H9 (cell line): ENCODE data around the gene DNM2. TPM values are rescaled to one million over a fixed set of nuclear protein-coding genes. Genes with fewer than 3 reads are reported as not detected.
"Not testable (repeated sequence)": the region's sequence is repeated elsewhere in the genome, so short reads cannot be mapped to it uniquely, and the experiment has no call there.

Source experiments
- DNase-seq: peaks from one replicate; pipeline ENCODE4 v3.0.0-alpha.2; 2017
- H2AFZ ChIP-seq: one replicate; pipeline ENCODE4 v1.6.1; 2013; ENCODE audit warnings: mild to moderate bottlenecking, low read length, control low read depth, moderate library complexity
- H2AK5ac ChIP-seq: 2 replicates; pipeline ENCODE4 v1.6.1; 2013; ENCODE audit warnings: low read length, control low read depth, mixed read lengths; ENCODE audit not compliant: insufficient read length
- H2BK120ac ChIP-seq: one replicate; pipeline ENCODE4 v1.6.1; 2013; ENCODE audit warnings: low read depth, mild to moderate bottlenecking, low read length, control low read depth, inconsistent platforms; ENCODE audit not compliant: poor library complexity, severe bottlenecking
- H2BK12ac ChIP-seq: 2 replicates; pipeline ENCODE4 v1.6.1; 2013; ENCODE audit warnings: low read length, control low read depth, mixed read lengths, low read depth; ENCODE audit not compliant: insufficient read length
- H2BK15ac ChIP-seq: 2 replicates; pipeline ENCODE4 v1.6.1; 2013; ENCODE audit warnings: low read depth, low read length, control low read depth
- H2BK20ac ChIP-seq: one replicate; pipeline ENCODE4 v1.6.1; 2013; ENCODE audit warnings: low read depth, mild to moderate bottlenecking, low read length, control low read depth, inconsistent platforms; ENCODE audit not compliant: poor library complexity, severe bottlenecking
- H2BK5ac ChIP-seq: 2 replicates; pipeline ENCODE4 v1.6.1; 2013; ENCODE audit warnings: low read length, control low read depth, mixed read lengths; ENCODE audit not compliant: insufficient read length
- H3K14ac ChIP-seq: 2 replicates; pipeline ENCODE4 v1.6.1; 2013; ENCODE audit warnings: low read length, control low read depth; ENCODE audit not compliant: insufficient read depth
- H3K18ac ChIP-seq: 2 replicates; pipeline ENCODE4 v1.6.1; 2013; ENCODE audit warnings: low read depth, mild to moderate bottlenecking, mixed read lengths, low read length, control low read depth; ENCODE audit not compliant: insufficient read length
- H3K23ac ChIP-seq: 2 replicates; pipeline ENCODE4 v1.6.1; 2013; ENCODE audit warnings: low read length, control low read depth, mixed read lengths, low read depth; ENCODE audit not compliant: insufficient read length
- H3K23me2 ChIP-seq: 2 replicates; pipeline ENCODE4 v1.6.1; 2013; ENCODE audit warnings: low read depth, mild to moderate bottlenecking, mixed read lengths, low read length, control low read depth; ENCODE audit not compliant: insufficient read length, poor library complexity, severe bottlenecking
- H3K27ac ChIP-seq: 2 replicates; pipeline ENCODE4 v1.5.1; 2013; ENCODE audit warnings: low read length, control low read depth, mixed read lengths, low read depth; ENCODE audit not compliant: insufficient read length
- H3K27me3 ChIP-seq: 2 replicates; pipeline ENCODE4 v1.6.1; 2013; ENCODE audit warnings: low read length, control low read depth, inconsistent platforms; ENCODE audit not compliant: insufficient read depth
- H3K4ac ChIP-seq: 2 replicates; pipeline ENCODE4 v1.6.1; 2013; ENCODE audit warnings: low read depth, mild to moderate bottlenecking, control low read depth, inconsistent platforms, low read length, moderate library complexity
- H3K4me1 ChIP-seq: 2 replicates; pipeline ENCODE4 v1.6.1; 2013; ENCODE audit warnings: low read length, control low read depth, inconsistent platforms; ENCODE audit not compliant: insufficient read depth
- H3K4me2 ChIP-seq: 2 replicates; pipeline ENCODE4 v1.6.1; 2013; ENCODE audit warnings: low read length, control low read depth, mixed read lengths; ENCODE audit not compliant: insufficient read length, insufficient read depth
- H3K56ac ChIP-seq: 2 replicates; pipeline ENCODE4 v1.6.1; 2013; ENCODE audit warnings: low read depth, mild to moderate bottlenecking, mixed read lengths, low read length, control low read depth; ENCODE audit not compliant: insufficient read length
- H3K79me1 ChIP-seq: 2 replicates; pipeline ENCODE4 v1.6.1; 2013; ENCODE audit warnings: low read depth, mild to moderate bottlenecking, moderate library complexity, low read length, control low read depth, inconsistent platforms; ENCODE audit not compliant: insufficient read depth, poor library complexity, severe bottlenecking
- H3K79me2 ChIP-seq: 2 replicates; pipeline ENCODE4 v1.6.1; 2013; ENCODE audit warnings: low read length, control low read depth, inconsistent platforms; ENCODE audit not compliant: insufficient read depth
- H3K9ac ChIP-seq: 2 replicates; pipeline ENCODE4 v1.6.1; 2013; ENCODE audit warnings: low read length, control low read depth, mixed read lengths; ENCODE audit not compliant: insufficient read length; ENCODE audit errors: extremely low read depth
- H3K9me3 ChIP-seq: one replicate; pipeline ENCODE4 v1.6.1; 2013; ENCODE audit warnings: low read depth, low read length, inconsistent platforms; ENCODE audit not compliant: control insufficient read depth
- H3T11ph ChIP-seq: one replicate; pipeline ENCODE4 v1.6.1; 2013; ENCODE audit warnings: mild to moderate bottlenecking, low read length, control low read depth, inconsistent platforms
- H4K20me1 ChIP-seq: one replicate; pipeline ENCODE4 v1.6.1; 2013; ENCODE audit not compliant: control insufficient read depth, insufficient read length, insufficient read depth
- H4K5ac ChIP-seq: 2 replicates; pipeline ENCODE4 v1.6.1; 2013; ENCODE audit warnings: low read depth, mild to moderate bottlenecking, mixed read lengths, low read length, control low read depth; ENCODE audit not compliant: insufficient read length
- H4K8ac ChIP-seq: replicated peaks from 2 replicates; pipeline ENCODE4 v1.6.1; 2013; ENCODE audit warnings: low read length, control low read depth, mixed read lengths, low read depth; ENCODE audit not compliant: insufficient read length
- H4K91ac ChIP-seq: 2 replicates; pipeline ENCODE4 v1.6.1; 2013; ENCODE audit warnings: low read depth, mild to moderate bottlenecking, moderate library complexity, mixed read lengths, low read length, control low read depth; ENCODE audit not compliant: insufficient read length
- H3K27ac Mint-ChIP-seq, 3 experiments: 2 replicates in 2 of 3; 3 replicates in 1 of 3; pipeline ENCODE4 v1.8.0; 2020 to 2021; ENCODE audit warnings: mixed read lengths in 3 of 3, mild to moderate bottlenecking in 1 of 3, moderate library complexity in 1 of 3
- H3K27me3 Mint-ChIP-seq: 2 replicates; pipeline ENCODE4 v1.8.0; 2021; ENCODE audit warnings: low read depth, mild to moderate bottlenecking, moderate library complexity, mixed read lengths
- H3K36me3 Mint-ChIP-seq, 3 experiments: 2 replicates in 2 of 3; 3 replicates in 1 of 3; pipeline ENCODE4 v1.8.0; 2020 to 2021; ENCODE audit warnings: low read depth in 3 of 3, mixed read lengths in 3 of 3; ENCODE audit not compliant: insufficient read depth in 1 of 3
- H3K4me1 Mint-ChIP-seq, 2 experiments: 2 replicates each; pipeline ENCODE4 v1.8.0; 2020; ENCODE audit warnings: mixed read lengths in 2 of 2
- H3K4me3 Mint-ChIP-seq, 2 experiments: 2 replicates in 1 of 2; 3 replicates in 1 of 2; pipeline ENCODE4 v1.8.0; 2020 to 2021; ENCODE audit warnings: mild to moderate bottlenecking in 2 of 2, mixed read lengths in 2 of 2, moderate library complexity in 1 of 2
- H3K9me3 Mint-ChIP-seq, 2 experiments: 2 replicates in 1 of 2; 3 replicates in 1 of 2; pipeline ENCODE4 v1.8.0; 2020; ENCODE audit warnings: mild to moderate bottlenecking in 2 of 2, mixed read lengths in 2 of 2, moderate library complexity in 1 of 2
- CTCF ChIP-seq: fragments of 200-600 bp; sonication (generic); conservative IDR thresholded peaks from 3 replicates; pipeline ENCODE4 v1.8.0; 2021; ENCODE audit warnings: antibody characterized with exemption, mild to moderate bottlenecking
- WGBS: extraction: QIAGEN DNeasy Blood & Tissue Kit; methylation state at CpG from one replicate; pipeline ENCODE4 v1.1.7; 2013; ENCODE audit warnings: missing lambda C conversion rate, low lambda C conversion rate, mixed read lengths; ENCODE audit not compliant: insufficient read length; ENCODE audit errors: extremely low coverage; 5-methylcytosine and 5-hydroxymethylcytosine counted together
- total RNA-seq: library from RNA; stranded (reverse); gene quantifications from 2 replicates; pipeline ENCODE4 v1.2.1, GENCODE V29; 2021

Gene DNM2
- total RNA-seq, 1 experiment from 2014 or later: 152 TPM

- no peaks in the 10 kb centered on the region for H3K27me3 Mint-ChIP-seq
- peaks cover 38 to 43% of the 10 kb centered on the region in 2 experiments for H3K4me1 Mint-ChIP-seq
Observed at GRCh38 chr19:10876459-10877240, 158.8 kb downstream of the DNM2 start.

GRCh38 chr19:10877608-10878007 lies 159.7 kb downstream of the DNM2 start:
- Histone ChIP-seq H2BK12ac (peak overlapping the region; percentile 68), H3K79me2 (peaks cover 36% of the 10 kb centered on the region; the same call in 1 of the 2 replicates), H3K4me1 (peaks cover 11% of the 10 kb centered on the region; the same call in 1 of the 2 replicates)
- not testable (repeated sequence) for H3K4ac ChIP-seq, H2BK5ac ChIP-seq, H2BK20ac ChIP-seq, H3K27ac ChIP-seq, H3K79me1 ChIP-seq, H3K23me2 ChIP-seq, H2AFZ ChIP-seq, H3K4me3 Mint-ChIP-seq, H4K91ac ChIP-seq, H2BK120ac ChIP-seq, H2AK5ac ChIP-seq, H3K56ac ChIP-seq, H3T11ph ChIP-seq, H2BK15ac ChIP-seq, H4K8ac ChIP-seq, H3K27me3 Mint-ChIP-seq, H3K9me3 Mint-ChIP-seq, H3K23ac ChIP-seq, H3K4me2 ChIP-seq, H4K20me1 ChIP-seq, H3K27me3 ChIP-seq, DNase-seq, H3K18ac ChIP-seq, H3K14ac ChIP-seq, H4K5ac ChIP-seq, H3K9ac ChIP-seq, H3K9me3 ChIP-seq
- Mint-ChIP-seq H3K36me3 (peaks cover 6 to 27% (median 7%) of the 10 kb centered on the region in 3 experiments; a peak in 6 of 7 replicates), H3K27ac (peak overlapping the region; percentile 98 to 99 (median 98)), H3K4me1 (peaks cover 43 to 47% of the 10 kb centered on the region in 2 experiments)
- WGBS: no CpG with 5 or more reads among the region's 9 CpGs

More at GRCh38 chr19:10876459-10877240, 158.8 kb downstream of the DNM2 start:
- TF ChIP-seq CTCF: no peak
- H3K36me3 Mint-ChIP-seq: peaks cover 6 to 27% (median 7%) of the 10 kb centered on the region in 3 experiments; a peak in 6 of 7 replicates
- Histone ChIP-seq H4K8ac (no peak overlapping the region), H3K23me2 (peaks cover 4% of the 10 kb centered on the region), H3K23ac (no peak overlapping the region), H3K27me3 (no peaks in the 10 kb centered on the region), H2BK5ac (no peak overlapping the region), H3T11ph (no peak overlapping the region), H3K9me3 (no peaks in the 10 kb centered on the region), H3K79me2 (peaks cover 32% of the 10 kb centered on the region; the same call in 1 of the 2 replicates), H3K79me1 (peaks cover 7% of the 10 kb centered on the region), H4K5ac (no peak overlapping the region), H3K18ac (no peak overlapping the region), H4K20me1 (no peaks in the 10 kb centered on the region), H2BK20ac (no peak overlapping the region), H3K9ac (no peak overlapping the region), H2BK15ac (no peak overlapping the region), H2BK12ac (no peak overlapping the region), H3K56ac (no peak overlapping the region), H2AK5ac (no peak overlapping the region), H3K14ac (no peak overlapping the region), H2BK120ac (no peak overlapping the region), H3K4me2 (no peak overlapping the region), H3K27ac (no peak overlapping the region), H2AFZ (no peak overlapping the region), H3K4ac (no peak overlapping the region), H3K4me1 (peaks cover 6% of the 10 kb centered on the region; the same call in 1 of the 2 replicates), H4K91ac (no peak overlapping the region)
- WGBS: no CpG with 5 or more reads among the region's 10 CpGs
- peak overlapping the region in 2 of 3 experiments; percentile 52 to 71; a peak in 3 of 7 replicates for H3K27ac Mint-ChIP-seq
- no peak overlapping the region for H3K4me3 Mint-ChIP-seq
- H3K9me3 Mint-ChIP-seq: no peaks in the 10 kb centered on the region
- no peak for DNase-seq
